ENCODE results near the gene FGF10.

FGF10 gene

GRCh38 chr5:44257221-44257620 is 132.0 kb downstream of the FGF10 start:
- DNase-seq (ENCODE audit: low spot score) = no peak

Measured in hepatic stellate cell (primary cell).